Smooth muscle cell (in vitro differentiated cells): ENCODE measurements around the gene LRP3. TPM values are rescaled to one million over a fixed set of nuclear protein-coding genes. Genes with fewer than 3 reads are reported as not detected.

Experiments
- DNase-seq: peaks from one replicate; lab custom pipeline; 2025; ENCODE audit not compliant: unreplicated experiment; lab: John Stamatoyannopoulos, UW
- H2AFZ ChIP-seq: fragments of 200-600 bp; sonication (generic); 2 replicates; pipeline ENCODE4 v1.6.0; 2016; ENCODE audit warnings: antibody characterized with exemption, low read depth, mild to moderate bottlenecking
- H3F3A ChIP-seq: fragments of 200-600 bp; sonication (generic); 2 replicates; pipeline ENCODE4 v1.6.0; 2017; ENCODE audit warnings: antibody characterized with exemption, low read depth
- H3K27ac ChIP-seq: fragments of 200-600 bp; sonication (generic); 2 replicates; pipeline ENCODE4 v1.5.1; 2016; ENCODE audit warnings: low read depth, mild to moderate bottlenecking
- H3K27me3 ChIP-seq: fragments of 200-600 bp; sonication (generic); 2 replicates; pipeline ENCODE4 v1.6.1; 2016; ENCODE audit warnings: low read depth, mild to moderate bottlenecking
- H3K36me3 ChIP-seq: fragments of 200-600 bp; sonication (generic); 2 replicates; pipeline ENCODE4 v1.5.1; 2016; ENCODE audit warnings: low read depth
- H3K4me1 ChIP-seq: fragments of 200-600 bp; sonication (generic); 2 replicates; pipeline ENCODE4 v1.5.1; 2016; ENCODE audit warnings: low read depth
- H3K4me2 ChIP-seq: fragments of 200-600 bp; sonication (generic); 2 replicates; pipeline ENCODE4 v1.6.0; 2016; ENCODE audit warnings: mild to moderate bottlenecking
- H3K4me3 ChIP-seq: fragments of 200-600 bp; sonication (generic); 2 replicates; pipeline ENCODE4 v1.5.1; 2016; ENCODE audit warnings: mild to moderate bottlenecking
- H3K79me2 ChIP-seq: fragments of 200-600 bp; sonication (generic); 2 replicates; pipeline ENCODE4 v1.6.0; 2016; ENCODE audit warnings: low read depth, mild to moderate bottlenecking
- H3K9ac ChIP-seq: fragments of 200-600 bp; sonication (generic); 2 replicates; pipeline ENCODE4 v1.6.0; 2016; ENCODE audit warnings: low read depth
- H3K9me3 ChIP-seq: fragments of 200-600 bp; sonication (generic); replicated peaks from 2 replicates; pipeline ENCODE4 v1.5.1; 2016; ENCODE audit warnings: low read depth
- H4K20me1 ChIP-seq: fragments of 200-600 bp; sonication (generic); 2 replicates; pipeline ENCODE4 v1.6.0; 2016; ENCODE audit warnings: low read depth
- WGBS: methylation state at CpG from one replicate; pipeline ENCODE4 v1.1.7; 2016; ENCODE audit warnings: low lambda C conversion rate; 5-methylcytosine and 5-hydroxymethylcytosine counted together
- polyA plus RNA-seq: library from polyadenylated mRNA; unstranded; fragments of >200 nt; fragmentation: Nextera tagmentation; extraction: Ambion mirVana; gene quantifications from 2 replicates; pipeline ENCODE4 v1.2.1, GENCODE V29; 2016
- total RNA-seq: library from RNA; depleted of rRNA; stranded (reverse); fragments of >200 nt; gene quantifications from 2 replicates; pipeline ENCODE4 v1.2.3, GENCODE V29; 2014
- TF ChIP-seq, protein P1 (sequence below): fragments of 200-600 bp; sonication (generic); IDR thresholded peaks from 2 replicates; pipeline ENCODE4 v1.5.1; 2017; ENCODE audit warnings: borderline replicate concordance, mild to moderate bottlenecking, antibody characterized with exemption; ENCODE audit not compliant: insufficient read depth, poor library complexity, severe bottlenecking

Gene LRP3
- total and polyA plus RNA-seq, 2 experiments from 2014 or later = 13.5 to 30.5 TPM

DNA sequence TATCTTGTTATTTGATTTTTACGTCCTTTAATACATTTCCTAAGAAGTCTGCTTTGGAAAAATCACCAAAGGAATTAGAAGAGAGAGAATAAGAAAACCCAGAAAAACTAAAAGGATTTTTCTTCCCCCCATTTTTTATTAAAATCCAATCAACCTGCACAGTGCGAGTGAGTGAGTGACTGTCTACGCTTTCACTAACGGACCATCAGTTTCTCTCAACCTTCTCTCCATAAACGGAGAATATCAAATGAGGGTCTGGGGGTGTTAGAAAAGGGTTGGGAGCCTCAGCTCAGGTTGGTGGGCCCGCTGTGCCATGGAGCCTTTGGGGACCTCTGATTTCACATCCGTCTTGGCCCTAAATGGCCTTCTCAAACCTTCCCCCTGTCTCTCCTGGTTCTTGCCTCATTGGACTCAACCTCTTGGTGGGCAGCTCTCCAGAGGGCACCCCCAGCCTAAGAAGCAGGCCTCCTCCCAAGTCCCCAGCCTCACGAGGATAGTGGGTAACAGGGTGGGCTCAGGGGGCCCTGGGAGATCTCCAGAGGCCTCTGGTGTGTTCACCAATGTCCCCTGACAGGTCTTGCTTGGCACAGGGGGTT lies 763 bp upstream of the LRP3 start:
- no peaks in the 10 kb centered on the region for H3K9me3 ChIP-seq
- H3K4me3 ChIP-seq = peak overlapping the region; percentile 30
- H3K79me2 ChIP-seq = no peaks in the 10 kb centered on the region
- WGBS = 93% methylated on average over 8 of the region's 8 CpGs
- H3K9ac ChIP-seq = no peak overlapping the region
- DNase-seq = no peak
- H3K4me1 ChIP-seq = no peaks in the 10 kb centered on the region
- TF ChIP-seq, protein P1, sequence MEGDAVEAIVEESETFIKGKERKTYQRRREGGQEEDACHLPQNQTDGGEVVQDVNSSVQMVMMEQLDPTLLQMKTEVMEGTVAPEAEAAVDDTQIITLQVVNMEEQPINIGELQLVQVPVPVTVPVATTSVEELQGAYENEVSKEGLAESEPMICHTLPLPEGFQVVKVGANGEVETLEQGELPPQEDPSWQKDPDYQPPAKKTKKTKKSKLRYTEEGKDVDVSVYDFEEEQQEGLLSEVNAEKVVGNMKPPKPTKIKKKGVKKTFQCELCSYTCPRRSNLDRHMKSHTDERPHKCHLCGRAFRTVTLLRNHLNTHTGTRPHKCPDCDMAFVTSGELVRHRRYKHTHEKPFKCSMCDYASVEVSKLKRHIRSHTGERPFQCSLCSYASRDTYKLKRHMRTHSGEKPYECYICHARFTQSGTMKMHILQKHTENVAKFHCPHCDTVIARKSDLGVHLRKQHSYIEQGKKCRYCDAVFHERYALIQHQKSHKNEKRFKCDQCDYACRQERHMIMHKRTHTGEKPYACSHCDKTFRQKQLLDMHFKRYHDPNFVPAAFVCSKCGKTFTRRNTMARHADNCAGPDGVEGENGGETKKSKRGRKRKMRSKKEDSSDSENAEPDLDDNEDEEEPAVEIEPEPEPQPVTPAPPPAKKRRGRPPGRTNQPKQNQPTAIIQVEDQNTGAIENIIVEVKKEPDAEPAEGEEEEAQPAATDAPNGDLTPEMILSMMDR = no peak
- H3F3A ChIP-seq = no peaks in the 10 kb centered on the region
- H3K4me2 ChIP-seq = peak overlapping the region; percentile 54
- H3K27ac ChIP-seq = no peak overlapping the region
- no peaks in the 10 kb centered on the region for H3K27me3 ChIP-seq
- H2AFZ ChIP-seq = no peak overlapping the region
- H4K20me1 ChIP-seq = peaks cover 9% of the 10 kb centered on the region
- H3K36me3 ChIP-seq = no peaks in the 10 kb centered on the region

GRCh38 chr19:33194532-33194885 lies 379 bp downstream of the LRP3 start:
- no peak for DNase-seq
- Histone ChIP-seq H3K4me1 (no peaks in the 10 kb centered on the region), H3K4me3 (peak overlapping the region; percentile 72), H3K4me2 (peak overlapping the region; percentile 99), H3K27me3 (no peaks in the 10 kb centered on the region), H3K79me2 (no peaks in the 10 kb centered on the region), H3K9ac (no peak overlapping the region), H3K27ac (no peak overlapping the region), H3K9me3 (no peaks in the 10 kb centered on the region), H3F3A (no peaks in the 10 kb centered on the region), H4K20me1 (peaks cover 9% of the 10 kb centered on the region), H3K36me3 (no peaks in the 10 kb centered on the region), H2AFZ (no peak overlapping the region)
- under 1% methylated on average over 19 of the region's 57 CpGs for WGBS
- TF ChIP-seq, protein P1 = no peak

GRCh38 chr19:33194886-33195644 lies 935 bp downstream of the LRP3 start:
- no peaks in the 10 kb centered on the region for H3F3A ChIP-seq
- H3K36me3 ChIP-seq = no peaks in the 10 kb centered on the region
- H3K4me3 ChIP-seq = peak overlapping the region; percentile 72
- no peaks in the 10 kb centered on the region for H3K9me3 ChIP-seq
- H4K20me1 ChIP-seq = peaks cover 12% of the 10 kb centered on the region
- H3K9ac ChIP-seq = peak overlapping the region; percentile 51
- WGBS = 2% methylated on average over 21 of the region's 49 CpGs
- TF ChIP-seq, protein P1 = no peak
- no peak overlapping the region for H3K27ac ChIP-seq
- peak overlapping the region; percentile 81 for H2AFZ ChIP-seq
- no peaks in the 10 kb centered on the region for H3K27me3 ChIP-seq
- H3K4me2 ChIP-seq = peak overlapping the region; percentile 99
- H3K79me2 ChIP-seq = no peaks in the 10 kb centered on the region
- no peaks in the 10 kb centered on the region for H3K4me1 ChIP-seq
- DNase-seq = no peak
